H1 (cell line): ENCODE data around the gene A4GALT. TPM values are rescaled to one million over a fixed set of nuclear protein-coding genes. Genes with fewer than 3 reads are reported as not detected.

ENCODE experiments used
- ATF2 ChIP-seq: IDR thresholded peaks from 2 replicates; pipeline ENCODE4 v1.6.1; 2012; ENCODE audit warnings: low read length, inconsistent platforms
- CEBPB ChIP-seq: IDR thresholded peaks from 2 replicates; pipeline ENCODE4 v1.6.1; 2012; ENCODE audit warnings: low read depth, low read length
- KDM1A ChIP-seq: fragments of 200-600, 300-600 bp; sonication (generic); IDR thresholded peaks from 2 replicates; pipeline ENCODE4 v1.7.1; 2016; ENCODE audit warnings: mild to moderate bottlenecking, low read length, borderline replicate concordance
- POLR2AphosphoS5 ChIP-seq: IDR thresholded peaks from 2 replicates; pipeline ENCODE4 v1.6.1; 2011; ENCODE audit warnings: low read depth, low read length
- RBBP5 ChIP-seq: IDR thresholded peaks from 2 replicates; pipeline ENCODE4 v1.7.1; 2012; ENCODE audit warnings: low read depth, mild to moderate bottlenecking, inconsistent platforms, low read length, moderate library complexity, borderline replicate concordance
- SIN3A ChIP-seq, 2 experiments: IDR thresholded peaks in 1 of 2; conservative IDR thresholded peaks in 1 of 2; 2 replicates each; pipeline ENCODE4 v1.6.1; 2011 to 2012; ENCODE audit warnings: low read length in 2 of 2, improper control_type of control experiment in 1 of 2, low read depth in 1 of 2, mild to moderate bottlenecking in 1 of 2
- SIX5 ChIP-seq: IDR thresholded peaks from 2 replicates; pipeline ENCODE4 v1.6.1; 2011; ENCODE audit warnings: mild to moderate bottlenecking, low read depth, low read length
- polyA plus RNA-seq, 7 experiments: library from polyadenylated mRNA; depleted of rRNA in 3 of 7; stranded (reverse) in 5 of 7; unstranded in 2 of 7; fragments of >200 nt in 5 of 7; fragments of 200-250 nt in 2 of 7; gene quantifications; 1 replicate in 5 of 7; 2 replicates in 1 of 7; 4 replicates in 1 of 7; pipeline versions ENCODE4 v1.2.1 to v1.2.3, GENCODE V29; 2011 to 2013; ENCODE audit warnings: missing spikeins in 2 of 7, mixed read lengths in 2 of 7
- total RNA-seq: library from RNA; stranded (reverse); fragmentation: NEBNext Ultra II Directional; extraction: Animal tissue kit (Norgen Biotek cat#: 25700); gene quantifications from 2 replicates; pipeline ENCODE4 v1.2.1, GENCODE V29; 2021

A4GALT gene
- total and polyA plus RNA-seq, 2 of the 8 experiments (the other 6 are each of a cell fraction or from before 2014, with no cell fraction given), result 7.2 to 13.8 TPM

- TF ChIP-seq POLR2AphosphoS5, result no peak
- TF ChIP-seq SIN3A (conservative IDR thresholded peaks at IDR 0.05 in 1 of 2, IDR thresholded peaks at IDR 0.05 in 1 of 2; ENCODE audit: low read depth in 1 of 2, low read length in 2 of 2), result no peak
- TF ChIP-seq ATF2, result no peak
- no peak for TF ChIP-seq CEBPB
- TF ChIP-seq SIX5, result no peak
- TF ChIP-seq RBBP5, result no peak
- TF ChIP-seq KDM1A, result no peak
Observed at GRCh38 chr22:42676059-42676607, 44.5 kb downstream of the A4GALT start (continued).
